Panc1 (cell line): Measurements from ENCODE around the gene PLN.

Source experiments
- CTCF ChIP-seq: fragments of 450-650 bp; IDR thresholded peaks from 2 replicates; pipeline ENCODE4 v1.5.1; 2017; ENCODE audit warnings: mild to moderate bottlenecking
- POLR2AphosphoS5 ChIP-seq: IDR thresholded peaks from 2 replicates; pipeline ENCODE4 v1.6.1; 2012; ENCODE audit warnings: mild to moderate bottlenecking, low read depth, low read length, moderate library complexity
- SIN3A ChIP-seq: IDR thresholded peaks from 2 replicates; pipeline ENCODE4 v1.6.1; 2012; ENCODE audit warnings: low read depth, mild to moderate bottlenecking, low read length, moderate library complexity, borderline replicate concordance; ENCODE audit not compliant: insufficient read depth

- TF ChIP-seq CTCF, result no peak
- no peak for TF ChIP-seq POLR2AphosphoS5
- no peak for TF ChIP-seq SIN3A
These were observed 4.0 kb upstream of the PLN start for GRCh38 chr6:118544105-118544504.
